DOHH2 (cell line): Measurements from ENCODE around the gene SEC24B.

ENCODE experiments used
- H3F3A ChIP-seq: fragments of 200-600 bp; sonication (generic), shearing (Covaris generic); 2 replicates; pipeline ENCODE4 v1.6.0; 2016; ENCODE audit warnings: antibody characterized with exemption, mild to moderate bottlenecking; ENCODE audit not compliant: control insufficient read depth, insufficient read depth
- H3K27ac ChIP-seq: fragments of 200-600 bp; sonication (generic); 2 replicates; pipeline ENCODE4 v1.5.1; 2014; ENCODE audit warnings: low read depth, mild to moderate bottlenecking, low read length, moderate library complexity
- H3K27me3 ChIP-seq: fragments of 200-600 bp; sonication (generic); 2 replicates; pipeline ENCODE4 v1.6.1; 2014; ENCODE audit warnings: mild to moderate bottlenecking, low read length, mixed read lengths; ENCODE audit not compliant: control insufficient read depth
- H3K36me3 ChIP-seq: fragments of 200-600 bp; sonication (generic); 2 replicates; pipeline ENCODE4 v1.6.1; 2014; ENCODE audit warnings: mild to moderate bottlenecking, low read length, moderate library complexity, mixed read lengths; ENCODE audit not compliant: control insufficient read depth
- H3K4me1 ChIP-seq: fragments of 200-600 bp; sonication (generic); 2 replicates; pipeline ENCODE4 v1.6.1; 2014; ENCODE audit warnings: mild to moderate bottlenecking, low read length, mixed read lengths; ENCODE audit not compliant: control insufficient read depth
- H3K4me2 ChIP-seq: fragments of 200-600 bp; sonication (generic); 2 replicates; pipeline ENCODE4 v1.6.0; 2014; ENCODE audit warnings: mild to moderate bottlenecking, low read length, moderate library complexity
- H3K4me3 ChIP-seq: fragments of 200-600 bp; sonication (generic); 2 replicates; pipeline ENCODE4 v1.5.1; 2014; ENCODE audit warnings: mild to moderate bottlenecking, low read length, mixed read lengths
- H3K79me2 ChIP-seq: fragments of 200-600 bp; sonication (generic); 2 replicates; pipeline ENCODE4 v1.6.1; 2014; ENCODE audit warnings: mild to moderate bottlenecking, low read length, mixed read lengths; ENCODE audit not compliant: control insufficient read depth
- H3K9me2 ChIP-seq: fragments of 200-600 bp; sonication (generic); replicated peaks from 2 replicates; pipeline ENCODE4 v1.6.1; 2014; ENCODE audit warnings: mild to moderate bottlenecking, low read length, mixed read lengths; ENCODE audit not compliant: control insufficient read depth
- H3K9me3 ChIP-seq: fragments of 200-600 bp; sonication (generic); 2 replicates; pipeline ENCODE4 v1.6.1; 2014; ENCODE audit warnings: antibody characterized with exemption, low read length, mixed read lengths; ENCODE audit not compliant: control insufficient read depth, insufficient read depth
- H4K20me1 ChIP-seq: fragments of 200-600 bp; sonication (generic); 2 replicates; pipeline ENCODE4 v1.6.0; 2014; ENCODE audit warnings: low read depth, mild to moderate bottlenecking, antibody characterized with exemption, low read length, moderate library complexity; ENCODE audit not compliant: control insufficient read depth, insufficient read depth
- CTCF ChIP-seq: fragments of 200-600 bp; sonication (generic); IDR thresholded peaks from one replicate; pipeline ENCODE4 v1.5.1; 2014; ENCODE audit warnings: antibody characterized with exemption, mild to moderate bottlenecking, low read depth, low read length; ENCODE audit not compliant: poor library complexity, severe bottlenecking
- EZH2phosphoT487 ChIP-seq: fragments of 200-600 bp; sonication (generic); IDR thresholded peaks from 2 replicates; pipeline ENCODE4 v1.6.1; 2017; ENCODE audit warnings: borderline replicate concordance, mild to moderate bottlenecking, antibody characterized with exemption, low read length, moderate library complexity, mixed read lengths

The SEC24B gene

GRCh38 chr4:109432203-109432602 is 1.4 kb upstream of the SEC24B start:
- TF ChIP-seq EZH2phosphoT487, result no peak
- Histone ChIP-seq H3F3A (no peaks in the 10 kb centered on the region), H3K4me2 (peak overlapping the region; percentile 92), H3K79me2 (peaks cover 43% of the 10 kb centered on the region), H3K9me2 (no peaks in the 10 kb centered on the region), H3K4me1 (peaks cover 31% of the 10 kb centered on the region), H3K27me3 (no peaks in the 10 kb centered on the region), H3K36me3 (no peaks in the 10 kb centered on the region), H4K20me1 (peaks cover 14% of the 10 kb centered on the region; the same call in 1 of the 2 replicates), H3K4me3 (peak overlapping the region; percentile 77), H3K9me3 (no peaks in the 10 kb centered on the region), H3K27ac (no peak overlapping the region)

DNA sequence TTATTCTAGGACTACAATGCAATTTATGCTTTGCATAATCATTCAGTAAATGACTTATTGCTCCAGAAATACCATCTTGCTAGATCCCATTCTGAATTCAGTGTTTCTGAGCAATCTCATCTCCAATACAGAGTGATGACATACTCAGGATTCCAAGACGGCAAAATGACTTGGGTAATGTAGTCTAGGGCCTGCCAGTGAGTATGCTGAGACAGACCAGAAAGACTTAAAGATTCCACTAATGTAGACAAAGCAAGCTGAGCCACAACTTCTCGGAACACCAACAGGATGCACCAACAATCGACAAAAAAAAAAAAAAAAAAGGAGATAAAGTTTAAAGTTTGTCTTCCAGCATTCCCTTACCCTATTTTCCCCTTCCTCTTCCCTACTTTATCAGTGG is 919 bp upstream of the SEC24B start:
- no peak overlapping the region for H3K27ac ChIP-seq
- TF ChIP-seq CTCF (no peak), EZH2phosphoT487 (no peak)
- H3K36me3 ChIP-seq, result no peaks in the 10 kb centered on the region
- no peaks in the 10 kb centered on the region for H3K27me3 ChIP-seq
- H4K20me1 ChIP-seq, result peaks cover 14% of the 10 kb centered on the region; the same call in 1 of the 2 replicates
- H3K9me3 ChIP-seq, result no peaks in the 10 kb centered on the region
- H3K4me1 ChIP-seq, result peaks cover 31% of the 10 kb centered on the region
- no peaks in the 10 kb centered on the region for H3K9me2 ChIP-seq
- peak overlapping the region; percentile 77 for H3K4me3 ChIP-seq
- H3F3A ChIP-seq, result no peaks in the 10 kb centered on the region
- H3K4me2 ChIP-seq, result peak overlapping the region; percentile 92
- peaks cover 48% of the 10 kb centered on the region for H3K79me2 ChIP-seq

DNA sequence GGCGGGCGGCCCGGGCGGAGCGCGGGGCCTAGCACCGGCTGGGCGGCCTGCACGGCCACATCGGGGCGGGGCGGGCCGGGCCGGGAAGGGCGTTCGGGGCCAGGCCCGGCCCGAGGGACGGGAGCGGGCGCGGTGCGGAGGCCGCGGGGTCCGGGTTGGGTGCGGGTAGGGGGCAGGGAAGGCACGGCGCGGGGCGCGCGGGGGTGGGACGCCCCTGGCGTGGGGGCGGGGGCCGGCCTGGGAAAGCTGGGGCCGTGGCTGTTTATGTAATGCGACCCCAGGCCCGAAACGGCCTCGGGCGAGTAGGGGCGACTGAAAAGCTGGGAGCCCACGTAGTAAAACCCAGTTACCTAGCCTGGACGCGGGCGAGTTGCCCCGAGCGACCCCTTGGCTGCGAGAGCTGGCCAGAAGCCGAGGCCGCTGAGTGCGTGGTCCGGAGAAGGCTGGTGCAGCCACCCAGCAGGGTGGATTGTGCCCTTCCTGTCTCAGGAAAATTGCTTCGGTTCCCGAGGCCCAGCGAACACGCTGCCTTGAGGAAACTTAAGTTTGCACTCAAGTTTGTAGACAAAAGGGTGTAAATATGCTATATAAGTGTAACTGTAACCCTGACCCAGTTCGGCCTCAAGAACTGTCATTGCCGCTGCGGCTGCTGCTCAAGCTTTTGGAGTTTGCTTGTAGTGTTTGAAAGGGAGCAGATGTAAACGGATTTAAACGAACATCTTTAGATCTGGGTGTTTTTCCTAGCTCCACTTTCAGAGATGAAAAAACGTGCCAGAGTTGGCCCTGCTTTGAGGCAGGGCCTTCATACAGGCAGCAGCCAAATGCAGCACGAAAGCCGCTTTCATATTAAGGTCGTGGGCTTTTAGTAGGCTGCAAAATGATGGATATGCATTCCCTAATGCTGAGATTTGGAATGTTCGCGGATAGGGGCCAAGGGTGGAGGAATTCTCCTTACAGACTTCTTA is 674 bp downstream of the SEC24B start:
- Histone ChIP-seq H3K9me2 (no peaks in the 10 kb centered on the region), H3K4me3 (peak overlapping the region; percentile 77), H4K20me1 (peaks cover 19% of the 10 kb centered on the region), H3K27ac (no peak overlapping the region), H3K4me2 (peak overlapping the region; percentile 88), H3K9me3 (no peaks in the 10 kb centered on the region), H3K4me1 (peaks cover 46% of the 10 kb centered on the region), H3K27me3 (no peaks in the 10 kb centered on the region), H3F3A (no peaks in the 10 kb centered on the region), H3K36me3 (no peaks in the 10 kb centered on the region), H3K79me2 (peaks cover 64% of the 10 kb centered on the region)
- TF ChIP-seq CTCF (no peak), EZH2phosphoT487 (no peak)

DNA sequence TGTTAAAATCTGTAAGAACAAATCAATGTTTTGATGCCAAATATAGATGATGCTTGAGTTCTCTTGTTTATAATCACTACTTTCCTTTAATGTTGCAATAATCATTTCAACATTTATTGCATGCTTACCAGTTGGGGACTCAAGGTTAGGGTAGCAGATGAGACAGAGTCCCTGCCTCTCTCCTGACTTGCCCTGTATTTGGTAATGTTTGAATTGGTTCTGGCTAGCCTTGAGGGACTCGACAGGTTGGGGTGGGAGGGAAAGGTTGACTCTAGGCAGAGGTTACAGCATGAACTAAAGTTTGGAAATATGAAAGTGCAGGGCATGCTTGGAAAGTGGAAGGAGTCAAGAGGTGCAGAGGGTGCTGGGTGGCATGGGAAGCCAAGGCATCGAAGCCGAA is 2.0 kb downstream of the SEC24B start:
- Histone ChIP-seq H3K27ac (no peak overlapping the region), H3K4me1 (peaks cover 58% of the 10 kb centered on the region), H3K36me3 (no peaks in the 10 kb centered on the region), H3K4me3 (peak overlapping the region; percentile 77), H3K27me3 (no peaks in the 10 kb centered on the region), H3K9me2 (no peaks in the 10 kb centered on the region), H3K79me2 (peaks cover 77% of the 10 kb centered on the region), H3F3A (no peaks in the 10 kb centered on the region), H3K4me2 (peak overlapping the region; percentile 88), H4K20me1 (peaks cover 25% of the 10 kb centered on the region), H3K9me3 (no peaks in the 10 kb centered on the region)
- TF ChIP-seq CTCF, result no peak
- no peak for TF ChIP-seq EZH2phosphoT487
